GM12875 (cell line): Measurements from ENCODE around the gene ANKMY1.
"Not testable (repeated sequence)": the region's sequence is repeated elsewhere in the genome, so short reads cannot be mapped to it uniquely, and the experiment has no call there.

Experiments used
- H3K4me3 ChIP-seq: one replicate; pipeline ENCODE4 v1.5.1; 2011; ENCODE audit warnings: low read depth, low read length, control low read depth
- TF ChIP-seq, protein P1 (sequence below): IDR thresholded peaks from 2 replicates; pipeline ENCODE4 v1.5.1; 2011; ENCODE audit warnings: low read depth, mild to moderate bottlenecking, control low read depth, inconsistent platforms, low read length, moderate library complexity, borderline replicate concordance; ENCODE audit not compliant: insufficient read depth

ANKMY1 gene

GRCh38 chr2:240527153-240527750, 30.5 kb downstream of the ANKMY1 start:
- TF ChIP-seq, protein P1, sequence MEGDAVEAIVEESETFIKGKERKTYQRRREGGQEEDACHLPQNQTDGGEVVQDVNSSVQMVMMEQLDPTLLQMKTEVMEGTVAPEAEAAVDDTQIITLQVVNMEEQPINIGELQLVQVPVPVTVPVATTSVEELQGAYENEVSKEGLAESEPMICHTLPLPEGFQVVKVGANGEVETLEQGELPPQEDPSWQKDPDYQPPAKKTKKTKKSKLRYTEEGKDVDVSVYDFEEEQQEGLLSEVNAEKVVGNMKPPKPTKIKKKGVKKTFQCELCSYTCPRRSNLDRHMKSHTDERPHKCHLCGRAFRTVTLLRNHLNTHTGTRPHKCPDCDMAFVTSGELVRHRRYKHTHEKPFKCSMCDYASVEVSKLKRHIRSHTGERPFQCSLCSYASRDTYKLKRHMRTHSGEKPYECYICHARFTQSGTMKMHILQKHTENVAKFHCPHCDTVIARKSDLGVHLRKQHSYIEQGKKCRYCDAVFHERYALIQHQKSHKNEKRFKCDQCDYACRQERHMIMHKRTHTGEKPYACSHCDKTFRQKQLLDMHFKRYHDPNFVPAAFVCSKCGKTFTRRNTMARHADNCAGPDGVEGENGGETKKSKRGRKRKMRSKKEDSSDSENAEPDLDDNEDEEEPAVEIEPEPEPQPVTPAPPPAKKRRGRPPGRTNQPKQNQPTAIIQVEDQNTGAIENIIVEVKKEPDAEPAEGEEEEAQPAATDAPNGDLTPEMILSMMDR = no peak
- no peak overlapping the region for H3K4me3 ChIP-seq

DNA sequence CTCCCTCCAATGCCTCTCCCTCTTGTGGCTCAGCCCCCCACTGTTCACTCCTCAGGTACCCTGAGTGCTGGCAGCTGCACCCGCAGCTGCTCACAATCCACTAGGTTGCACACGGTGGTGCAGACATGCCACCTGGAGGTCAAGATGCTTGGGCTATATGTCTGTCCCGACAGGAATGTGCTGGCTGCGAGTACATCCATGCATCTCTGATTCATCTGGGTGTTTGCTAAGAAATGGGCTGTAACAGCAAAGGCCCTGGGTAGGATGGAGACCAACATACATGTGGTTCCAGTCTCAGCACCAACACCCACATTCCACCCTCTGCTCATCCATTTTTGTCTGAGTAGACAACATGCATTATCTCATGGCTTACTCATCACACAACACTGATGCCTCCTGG, 31.3 kb downstream of the ANKMY1 start:
- TF ChIP-seq, protein P1 = no peak
- H3K4me3 ChIP-seq = no peak overlapping the region

DNA sequence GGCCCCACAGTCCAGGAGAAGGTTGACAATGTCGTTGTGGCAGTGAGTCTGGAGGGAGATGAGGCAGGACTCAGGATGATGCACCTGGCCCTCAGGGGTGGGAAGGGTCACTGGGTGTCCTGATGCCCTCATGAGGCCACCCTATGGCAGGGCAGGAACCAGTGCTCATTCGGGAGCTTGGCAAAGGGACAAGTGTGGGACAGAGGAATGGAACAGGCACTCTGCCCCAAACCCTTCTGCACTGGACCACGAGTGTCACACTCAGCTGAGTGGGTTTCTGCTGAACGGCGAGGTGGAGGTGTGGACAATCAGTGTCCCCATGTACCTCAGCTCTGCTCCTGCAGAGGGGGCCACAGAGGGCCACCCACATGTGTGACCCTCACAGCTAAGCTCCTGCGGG, 32.0 kb downstream of the ANKMY1 start:
- TF ChIP-seq, protein P1 = no peak
- no peak overlapping the region for H3K4me3 ChIP-seq

DNA sequence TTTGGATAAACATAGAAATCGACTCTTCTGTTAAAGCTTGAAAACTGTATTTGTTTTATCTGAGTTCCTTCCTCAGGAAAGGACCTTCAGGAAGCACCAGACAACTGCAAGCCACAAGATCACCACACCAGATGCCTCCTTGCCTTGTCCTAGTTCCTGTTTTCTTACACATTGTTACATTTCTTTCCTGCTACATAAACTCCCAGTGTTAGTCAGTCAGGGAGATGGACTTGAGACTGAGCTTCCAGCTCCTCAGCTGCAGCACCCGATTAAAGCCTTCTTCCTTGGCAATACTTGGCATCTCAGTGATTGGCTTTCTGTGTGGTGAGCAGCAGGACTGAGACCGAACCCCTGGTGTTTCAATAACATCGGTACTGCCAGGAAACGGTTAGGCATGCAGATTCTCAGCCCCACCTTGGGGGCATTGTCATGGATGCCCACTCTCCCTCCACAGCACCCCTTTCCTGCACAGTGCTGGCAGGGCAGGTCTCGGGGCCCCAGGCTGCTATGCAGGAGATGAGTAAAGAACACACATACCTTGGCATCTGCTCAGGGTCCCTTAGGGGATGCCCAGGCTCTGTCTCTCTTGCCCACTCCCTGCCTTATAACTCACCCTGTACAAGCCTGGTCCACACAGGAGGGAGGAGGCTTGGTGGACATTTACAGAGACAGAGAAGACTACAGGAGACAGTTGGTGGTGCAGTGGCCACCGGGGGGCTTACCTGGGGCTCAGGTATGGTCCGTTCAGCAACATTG, 32.6 kb downstream of the ANKMY1 start:
- no peak overlapping the region for H3K4me3 ChIP-seq
- TF ChIP-seq, protein P1 = no peak

DNA sequence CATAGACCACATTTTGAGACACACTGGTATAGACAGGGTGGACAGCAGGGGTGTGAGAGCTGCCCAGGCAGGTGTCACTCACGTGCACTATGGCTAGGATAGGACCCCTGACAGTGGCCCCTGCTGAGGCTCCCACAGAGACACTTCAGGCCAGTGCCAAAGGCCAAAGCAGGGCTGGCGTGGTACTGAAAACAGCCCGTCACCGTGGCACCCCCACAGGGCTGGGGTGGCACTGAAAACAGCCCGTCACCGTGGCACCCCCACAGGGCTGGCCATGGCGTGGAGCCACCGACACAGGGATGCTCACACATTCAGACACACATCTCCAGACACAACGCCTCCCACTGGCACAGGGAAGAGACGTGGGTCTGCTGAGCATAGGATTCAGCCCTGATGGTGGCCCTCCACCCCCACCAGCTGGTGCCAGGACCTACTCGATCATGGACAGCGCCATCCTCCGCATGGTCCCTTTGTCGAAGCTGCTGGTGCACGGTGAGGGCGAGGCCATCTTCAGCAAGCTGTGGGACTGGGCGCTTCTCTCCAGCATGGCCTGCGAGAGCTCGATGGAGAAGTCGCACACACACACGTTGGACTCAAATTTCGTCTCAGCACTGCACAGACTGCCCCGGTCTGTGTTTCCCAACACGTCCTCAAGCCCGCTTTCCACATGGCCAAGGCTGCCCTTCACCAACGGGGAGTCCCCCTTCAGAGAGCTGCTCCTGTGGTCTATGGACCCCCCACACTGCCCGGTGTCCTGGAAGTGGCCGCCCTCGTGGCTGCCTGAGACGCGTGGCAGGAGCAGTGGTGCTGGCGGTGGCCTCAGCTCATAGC, 34.1 kb downstream of the ANKMY1 start:
- TF ChIP-seq, protein P1 = no peak
- no peak overlapping the region for H3K4me3 ChIP-seq

GRCh38 chr2:240522406-240522805, 35.4 kb downstream of the ANKMY1 start:
- TF ChIP-seq, protein P1 = no peak
- no peak overlapping the region for H3K4me3 ChIP-seq

DNA sequence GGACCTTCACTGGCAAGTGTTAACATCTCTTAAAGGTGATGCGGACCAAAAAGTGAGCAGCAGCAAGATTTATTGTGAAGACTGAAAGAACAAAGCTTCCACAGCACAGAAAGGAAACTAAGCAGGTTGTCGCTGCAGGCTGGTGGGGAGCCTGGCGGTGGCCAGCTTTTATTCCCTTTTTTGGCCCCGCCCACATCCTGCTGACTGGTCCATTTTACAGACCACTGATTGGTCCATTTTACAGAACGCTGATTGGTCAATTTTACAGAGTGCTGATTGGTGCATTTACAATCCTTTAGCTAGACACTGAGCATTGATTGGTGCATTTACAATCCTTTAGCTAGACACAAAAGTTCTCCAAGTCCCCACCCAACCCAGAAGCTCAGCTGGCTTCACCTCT, 35.9 kb downstream of the ANKMY1 start:
- not testable (repeated sequence) for H3K4me3 ChIP-seq
